GM18870 (cell line): ENCODE measurements around the gene CENPO.

Source experiments
- ATAC-seq: cut with Tn5 transposase; IDR thresholded peaks from one replicate; pipeline ENCODE4 v1.9.1; 2021; ENCODE audit warnings: moderate library complexity; ENCODE audit not compliant: unreplicated experiment

The CENPO gene

GRCh38 chr2:24857746-24858145, 64.5 kb downstream of the CENPO start:
- ATAC-seq = no peak

GRCh38 chr2:24858996-24859395, 65.8 kb downstream of the CENPO start:
- no peak for ATAC-seq

GRCh38 chr2:24859968-24860600, 66.9 kb downstream of the CENPO start:
- ATAC-seq = no peak

- ATAC-seq = no peak
Observed at GRCh38 chr2:24860631-24861030, 67.4 kb downstream of the CENPO start.

- ATAC-seq = no peak
Observed at GRCh38 chr2:24861500-24861899, 68.3 kb downstream of the CENPO start.

GRCh38 chr2:24863641-24864040, 70.4 kb downstream of the CENPO start:
- ATAC-seq = no peak

- no peak for ATAC-seq
Observed at GRCh38 chr2:24866946-24867345, 73.7 kb downstream of the CENPO start.

GRCh38 chr2:24870440-24870839, 77.2 kb downstream of the CENPO start:
- ATAC-seq = no peak

- ATAC-seq = no peak
Observed at GRCh38 chr2:24870891-24871705, 77.9 kb downstream of the CENPO start.

GRCh38 chr2:24871852-24872333, 78.7 kb downstream of the CENPO start:
- no peak for ATAC-seq
